K562 (cell line): Measurements from ENCODE around the gene ASB13. TPM values are rescaled to one million over a fixed set of nuclear protein-coding genes. Genes with fewer than 3 reads are reported as not detected.

ENCODE experiments used
- CBX5 ChIP-seq: IDR thresholded peaks from 2 replicates; pipeline ENCODE4 v1.6.1; 2014; ENCODE audit warnings: low read depth, borderline replicate concordance
- CCNT2 ChIP-seq: IDR thresholded peaks from 2 replicates; pipeline ENCODE4 v1.6.1; 2011; ENCODE audit warnings: borderline replicate concordance, low read depth, mild to moderate bottlenecking, moderate library complexity, mixed read lengths, low read length; ENCODE audit not compliant: insufficient read length; ENCODE audit errors: extremely low read depth
- IRF2 ChIP-seq: sonication (generic); formaldehyde crosslinking; IDR thresholded peaks from 2 replicates; pipeline ENCODE4 v1.8.1; 2022; ENCODE audit warnings: mild to moderate bottlenecking, missing genetic modification reagents
- KAT8 ChIP-seq: fragments of 450-650 bp; IDR thresholded peaks from 2 replicates; pipeline ENCODE4 v1.6.1; 2016; ENCODE audit warnings: low read depth, mild to moderate bottlenecking
- MAFK ChIP-seq: IDR thresholded peaks from 2 replicates; pipeline ENCODE4 v1.6.1; 2011; ENCODE audit warnings: low read length, improper control_type of control experiment
- NKRF ChIP-seq: fragments of 450-650 bp; IDR thresholded peaks from 2 replicates; pipeline ENCODE4 v1.6.1; 2016; ENCODE audit warnings: borderline replicate concordance
- SMARCA5 ChIP-seq: fragments of 450-650 bp; IDR thresholded peaks from 2 replicates; pipeline ENCODE4 v1.6.1; 2016
- SRSF9 ChIP-seq: fragments of 200-400 bp; formaldehyde crosslinking; IDR thresholded peaks from 2 replicates; pipeline ENCODE4 v1.6.1; 2017; ENCODE audit warnings: low read depth, low read length, borderline replicate concordance
- TRIM28 ChIP-seq: fragments of 450-650 bp; IDR thresholded peaks from 2 replicates; pipeline ENCODE4 v1.6.1; 2017
- U2AF2 ChIP-seq: fragments of 200-400 bp; formaldehyde crosslinking; optimal IDR thresholded peaks from 2 replicates; pipeline ENCODE3; 2017; ENCODE audit warnings: low read depth, mild to moderate bottlenecking, low read length
- UBTF ChIP-seq, 2 experiments: IDR thresholded peaks; 2 replicates each; pipeline ENCODE4 v1.6.1; 2012; ENCODE audit warnings: improper control_type of control experiment in 2 of 2, low read depth in 2 of 2, low read length in 2 of 2, borderline replicate concordance in 1 of 2
- ZBTB33 ChIP-seq: sonication (generic); formaldehyde crosslinking; IDR thresholded peaks from 2 replicates; pipeline ENCODE4 v1.8.1; 2023; ENCODE audit warnings: mild to moderate bottlenecking, missing genetic modification reagents
- ZBTB8A ChIP-seq: fragments of 450-650 bp; IDR thresholded peaks from 2 replicates; pipeline ENCODE4 v1.6.1; 2018; ENCODE audit warnings: mild to moderate bottlenecking, moderate library complexity; ENCODE audit not compliant: partially characterized antibody
- ZNF592 ChIP-seq: fragments of 450-650 bp; IDR thresholded peaks from 2 replicates; pipeline ENCODE4 v1.6.1; 2017; ENCODE audit warnings: antibody characterized with exemption, mild to moderate bottlenecking
- ZNF76 ChIP-seq: fragments of 250-450 bp; sonication (Bioruptor Pico); IDR thresholded peaks from 2 replicates; pipeline ENCODE4 v1.4.0; 2020; ENCODE audit warnings: mild to moderate bottlenecking, moderate library complexity, borderline replicate concordance
- ZNF785 ChIP-seq: fragments of 250-450 bp; sonication (Bioruptor Pico); IDR thresholded peaks from 2 replicates; pipeline ENCODE4 v1.4.0; 2020; ENCODE audit warnings: mild to moderate bottlenecking
- polyA plus RNA-seq, 8 experiments: library from polyadenylated mRNA; depleted of rRNA in 4 of 8; stranded (reverse) in 5 of 8; unstranded in 3 of 8; fragments of >200 nt; fragmentation: Nextera tagmentation in 2 of 8; fragmentation: Illumina TruSeq in 1 of 8; extraction: Ambion mirVana in 2 of 8; extraction: Trizol in 1 of 8; gene quantifications; 2 replicates each; pipeline versions ENCODE4 v1.2.1 to v1.2.3, GENCODE V29; 2011 to 2014; ENCODE audit warnings: inconsistent platforms in 1 of 8, missing spikeins in 1 of 8
- total RNA-seq, 7 experiments: library from RNA; depleted of rRNA in 6 of 7; stranded (reverse); fragments of >200 nt in 6 of 7; fragmentation: Illumina TruSeq in 2 of 7; extraction: Trizol in 2 of 7; gene quantifications; 2 replicates each; pipeline versions ENCODE4 v1.2.1 to v1.2.3, GENCODE V29; 2011 to 2021; ENCODE audit warnings: low replicate concordance in 1 of 7

The ASB13 gene
- total and polyA plus RNA-seq, 9 of the 15 experiments (the other 6 are each of a cell fraction or from before 2014, with no cell fraction given): 5.2 to 28.8 (median 16.9) TPM

DNA sequence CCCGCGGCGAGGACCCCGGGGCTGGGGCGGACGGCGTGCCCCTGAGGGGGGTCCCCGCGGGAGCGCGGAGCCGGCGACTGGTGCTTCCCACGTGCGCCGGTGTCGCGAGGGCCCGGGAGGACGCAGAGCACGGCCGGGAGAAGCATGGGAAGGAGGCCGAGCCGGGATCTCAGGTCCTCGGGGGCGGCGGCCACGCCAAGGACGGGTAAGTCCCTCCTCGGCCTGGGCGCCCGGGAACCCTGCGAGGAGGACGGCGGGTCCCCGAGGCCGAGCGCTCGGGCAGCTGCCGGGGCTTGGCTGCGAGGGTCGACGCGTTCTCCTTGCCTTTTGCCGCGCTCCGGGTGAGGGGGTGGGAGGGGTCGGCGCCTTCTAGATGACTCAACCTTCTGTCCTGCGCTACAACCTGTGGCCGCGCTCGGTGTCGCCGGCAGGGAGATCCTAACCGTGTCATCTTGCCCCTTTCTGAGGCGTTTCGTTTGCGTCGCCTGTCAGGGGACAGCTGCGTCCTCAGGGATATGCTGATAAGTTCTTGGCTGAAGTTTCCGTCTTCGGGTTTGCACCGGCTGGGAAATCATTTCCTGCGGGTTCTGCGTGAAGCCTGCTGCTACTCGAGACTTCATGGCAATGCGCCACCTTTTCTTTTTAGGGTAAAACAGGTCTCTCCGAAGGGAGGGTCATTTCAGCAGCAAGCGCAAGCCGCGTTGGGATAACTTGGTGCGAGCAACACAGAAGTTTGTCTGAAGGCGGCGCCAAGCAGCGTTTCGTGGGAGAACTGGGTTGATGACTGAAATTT lies 18.8 kb upstream of the ASB13 start (continued):
- TF ChIP-seq ZNF76 (CRISPR knock-in tag): no peak
- no peak for TF ChIP-seq ZBTB33 (CRISPR knock-in tag)
- TF ChIP-seq ZNF785 (CRISPR knock-in tag): no peak
- TF ChIP-seq CBX5: no peak
- TF ChIP-seq ZNF592: no peak
- TF ChIP-seq IRF2: 0 out of 2 replicates have a peak, but pooled peaks have one; percentile 76
- no peak for TF ChIP-seq SRSF9
- no peak for TF ChIP-seq KAT8
- TF ChIP-seq U2AF2: no peak
- TF ChIP-seq UBTF (IDR thresholded peaks at IDR 0.05; ENCODE audit: borderline replicate concordance in 1 of 2, low read depth in 2 of 2, low read length in 2 of 2): peak in 1 of 2 experiments; percentile 24; a peak in 2 of 4 replicates
- no peak for TF ChIP-seq ZBTB8A
- no peak for TF ChIP-seq MAFK
- no peak for TF ChIP-seq CCNT2
- no peak for TF ChIP-seq SMARCA5
- TF ChIP-seq TRIM28: peak; percentile 56; the same call in 1 of the 2 replicates
- peak; percentile 80 for TF ChIP-seq NKRF
